ENCODE data around the gene ACTL8. TPM values are rescaled to one million over a fixed set of nuclear protein-coding genes. Genes with fewer than 3 reads are reported as not detected.

Gene ACTL8
- total RNA-seq, 6 experiments from 2014 or later, result 0.12 to 0.14 TPM; not detected in 4

- no peak for DNase-seq
- no peaks in the 10 kb centered on the region for H3K4me1 Mint-ChIP-seq (ENCODE audit: low read depth)
- peaks cover 7% of the 10 kb centered on the region for H3K27me3 Mint-ChIP-seq (ENCODE audit: insufficient read depth)
- H3K9me3 Mint-ChIP-seq, result no peaks in the 10 kb centered on the region
- H3K36me3 Mint-ChIP-seq (ENCODE audit: low read depth), result no peaks in the 10 kb centered on the region
- no peak overlapping the region for H3K4me3 Mint-ChIP-seq
- H3K27ac Mint-ChIP-seq, result no peak overlapping the region
- no peak for TF ChIP-seq CTCF (IDR thresholded peaks at IDR 0.05)
Observed at GRCh38 chr1:17776426-17776825, 21.3 kb downstream of the ACTL8 start.

- Mint-ChIP-seq H3K4me1 (ENCODE audit: low read depth) (no peaks in the 10 kb centered on the region), H3K36me3 (ENCODE audit: low read depth) (no peaks in the 10 kb centered on the region), H3K9me3 (no peaks in the 10 kb centered on the region), H3K27me3 (ENCODE audit: insufficient read depth) (peaks cover 7% of the 10 kb centered on the region), H3K4me3 (no peak overlapping the region), H3K27ac (no peak overlapping the region)
- TF ChIP-seq CTCF (IDR thresholded peaks at IDR 0.05), result no peak
- DNase-seq, result no peak
Observed at GRCh38 chr1:17777330-17777729, 22.2 kb downstream of the ACTL8 start.

- H3K27ac Mint-ChIP-seq, result no peak overlapping the region
- H3K27me3 Mint-ChIP-seq (ENCODE audit: insufficient read depth), result peaks cover 7% of the 10 kb centered on the region
- no peaks in the 10 kb centered on the region for H3K4me1 Mint-ChIP-seq (ENCODE audit: low read depth)
- no peak for DNase-seq
- TF ChIP-seq CTCF (IDR thresholded peaks at IDR 0.05), result no peak
- H3K4me3 Mint-ChIP-seq, result no peak overlapping the region
- no peaks in the 10 kb centered on the region for H3K36me3 Mint-ChIP-seq (ENCODE audit: low read depth)
- no peaks in the 10 kb centered on the region for H3K9me3 Mint-ChIP-seq
Observed at GRCh38 chr1:17777818-17778217, 22.7 kb downstream of the ACTL8 start.

GRCh38 chr1:17780916-17781315, 25.8 kb downstream of the ACTL8 start:
- Mint-ChIP-seq H3K4me1 (ENCODE audit: low read depth) (no peaks in the 10 kb centered on the region), H3K27ac (no peak overlapping the region), H3K4me3 (no peak overlapping the region), H3K27me3 (ENCODE audit: insufficient read depth) (peaks cover 19% of the 10 kb centered on the region), H3K36me3 (ENCODE audit: low read depth) (no peaks in the 10 kb centered on the region), H3K9me3 (no peaks in the 10 kb centered on the region)
- no peak for TF ChIP-seq CTCF (IDR thresholded peaks at IDR 0.05)
- no peak for DNase-seq

GRCh38 chr1:17789926-17790325, 34.8 kb downstream of the ACTL8 start:
- Mint-ChIP-seq H3K9me3 (no peaks in the 10 kb centered on the region), H3K27ac (no peak overlapping the region), H3K27me3 (ENCODE audit: insufficient read depth) (peaks cover 23% of the 10 kb centered on the region), H3K4me3 (no peak overlapping the region), H3K4me1 (ENCODE audit: low read depth) (no peaks in the 10 kb centered on the region), H3K36me3 (ENCODE audit: low read depth) (no peaks in the 10 kb centered on the region)
- no peak for TF ChIP-seq CTCF (IDR thresholded peaks at IDR 0.05)
- no peak for DNase-seq

Data from HFFc6 (cell line).